Esophagus squamous epithelium (tissue), 5 donors: Measurements from ENCODE around the gene CNTRL. TPM values are rescaled to one million over a fixed set of nuclear protein-coding genes. Genes with fewer than 3 reads are reported as not detected.

Experiments
- DNase-seq: peaks from one replicate; lab custom pipeline; 2025; lab: John Stamatoyannopoulos, UW
- H3K27ac ChIP-seq, 4 donors: fragments of 200-600 bp; sonication (generic); one replicate each; pipeline ENCODE4 v1.5.1; 2016 to 2019; ENCODE audit warnings: mild to moderate bottlenecking in 1 of 4
- H3K27me3 ChIP-seq, 4 donors: fragments of 200-600 bp; sonication (generic); 1 replicate in 3 of 4; 2 replicates in 1 of 4; pipeline versions ENCODE4 v1.5.1 to v1.6.0; 2017 to 2021; ENCODE audit warnings: antibody characterized with exemption in 1 of 4
- H3K36me3 ChIP-seq, 3 donors: fragments of 200-600 bp; sonication (generic); one replicate each; pipeline ENCODE4 v1.5.1; 2016 to 2019
- H3K4me1 ChIP-seq, 3 donors: fragments of 200-600 bp; sonication (generic); one replicate each; pipeline ENCODE4 v1.5.1; 2017 to 2019
- H3K4me3 ChIP-seq, 4 donors: fragments of 200-600 bp; sonication (generic); 1 replicate in 3 of 4; 2 replicates in 1 of 4; pipeline ENCODE4 v1.5.1; 2016 to 2019; ENCODE audit warnings: mild to moderate bottlenecking in 2 of 4, moderate library complexity in 1 of 4
- H3K9me3 ChIP-seq, 3 donors: fragments of 200-600 bp; sonication (generic); one replicate each; pipeline ENCODE4 v1.5.1; 2016 to 2019
- POLR2A ChIP-seq, 4 donors: fragments of 450-650 bp; IDR thresholded peaks; one replicate each; pipeline ENCODE4 v1.6.1; 2017; ENCODE audit warnings: antibody characterized with exemption in 4 of 4, mild to moderate bottlenecking in 4 of 4, moderate library complexity in 3 of 4
- WGBS, 2 donors: methylation state at CpG; one replicate each; pipeline ENCODE4 v1.1.5; 2018; 5-methylcytosine and 5-hydroxymethylcytosine counted together
- intact Hi-C: fragments of 100-400 bp; cut with DNase I; formaldehyde crosslinking; loops from one replicate; pipeline ENCODE4 v1.15.0; 2022
- total RNA-seq, 4 donors: library from RNA; depleted of rRNA; stranded (reverse); fragments of >200 nt; gene quantifications; one replicate each; pipeline ENCODE4 v1.1.0, GENCODE V29; 2016
- TF ChIP-seq, protein P1 (sequence below), 6 experiments: fragments of 450-650 bp in 4 of 6; fragments of 200-600 bp in 2 of 6; sonication (generic) in 2 of 6; IDR thresholded peaks; one replicate each; pipeline ENCODE4 v1.5.1; 2016 to 2019; ENCODE audit warnings: antibody characterized with exemption in 6 of 6, mild to moderate bottlenecking in 4 of 6, moderate library complexity in 4 of 6
- donor health status: DM: yes; HTN: yes; CAD: no.

Gene CNTRL
- total RNA-seq, 4 donors from 2014 or later, result 7.2 to 15.3 (median 8.0) TPM

DNA sequence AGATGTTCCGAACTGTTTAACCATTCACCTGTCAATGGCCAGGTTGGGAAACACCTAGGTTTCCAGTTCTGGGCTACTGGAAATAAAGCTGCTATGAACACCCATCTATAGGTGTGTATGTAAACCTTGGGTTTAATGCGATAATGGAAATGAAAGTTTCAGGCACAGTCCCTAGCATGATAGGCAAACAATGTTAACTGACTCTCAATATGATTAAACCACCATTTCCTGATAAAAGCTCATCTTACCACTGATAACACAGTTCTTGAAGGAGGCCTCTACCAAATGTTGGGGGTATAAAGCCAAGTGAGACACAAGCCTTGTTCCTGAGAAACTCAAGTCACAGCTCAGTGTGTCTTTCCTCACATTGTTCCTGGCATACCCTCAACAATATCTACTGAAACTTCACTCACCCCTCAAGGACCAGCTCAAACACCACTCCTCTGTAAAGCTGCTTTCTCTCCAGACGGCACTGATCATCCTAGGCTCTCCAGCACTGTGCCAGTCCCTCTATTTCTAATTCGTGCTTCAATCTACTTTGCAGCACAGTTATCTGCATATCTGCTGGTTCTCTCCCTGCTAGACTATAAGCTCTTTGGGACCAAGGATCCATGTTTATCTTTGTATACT lies 111.1 kb downstream of the CNTRL start:
- TF ChIP-seq POLR2A (IDR thresholded peaks at IDR 0.05), result no peak
- TF ChIP-seq, protein P1, sequence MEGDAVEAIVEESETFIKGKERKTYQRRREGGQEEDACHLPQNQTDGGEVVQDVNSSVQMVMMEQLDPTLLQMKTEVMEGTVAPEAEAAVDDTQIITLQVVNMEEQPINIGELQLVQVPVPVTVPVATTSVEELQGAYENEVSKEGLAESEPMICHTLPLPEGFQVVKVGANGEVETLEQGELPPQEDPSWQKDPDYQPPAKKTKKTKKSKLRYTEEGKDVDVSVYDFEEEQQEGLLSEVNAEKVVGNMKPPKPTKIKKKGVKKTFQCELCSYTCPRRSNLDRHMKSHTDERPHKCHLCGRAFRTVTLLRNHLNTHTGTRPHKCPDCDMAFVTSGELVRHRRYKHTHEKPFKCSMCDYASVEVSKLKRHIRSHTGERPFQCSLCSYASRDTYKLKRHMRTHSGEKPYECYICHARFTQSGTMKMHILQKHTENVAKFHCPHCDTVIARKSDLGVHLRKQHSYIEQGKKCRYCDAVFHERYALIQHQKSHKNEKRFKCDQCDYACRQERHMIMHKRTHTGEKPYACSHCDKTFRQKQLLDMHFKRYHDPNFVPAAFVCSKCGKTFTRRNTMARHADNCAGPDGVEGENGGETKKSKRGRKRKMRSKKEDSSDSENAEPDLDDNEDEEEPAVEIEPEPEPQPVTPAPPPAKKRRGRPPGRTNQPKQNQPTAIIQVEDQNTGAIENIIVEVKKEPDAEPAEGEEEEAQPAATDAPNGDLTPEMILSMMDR (IDR thresholded peaks at IDR 0.05), result no peak
- intact Hi-C loops, result no loop called here

DNA sequence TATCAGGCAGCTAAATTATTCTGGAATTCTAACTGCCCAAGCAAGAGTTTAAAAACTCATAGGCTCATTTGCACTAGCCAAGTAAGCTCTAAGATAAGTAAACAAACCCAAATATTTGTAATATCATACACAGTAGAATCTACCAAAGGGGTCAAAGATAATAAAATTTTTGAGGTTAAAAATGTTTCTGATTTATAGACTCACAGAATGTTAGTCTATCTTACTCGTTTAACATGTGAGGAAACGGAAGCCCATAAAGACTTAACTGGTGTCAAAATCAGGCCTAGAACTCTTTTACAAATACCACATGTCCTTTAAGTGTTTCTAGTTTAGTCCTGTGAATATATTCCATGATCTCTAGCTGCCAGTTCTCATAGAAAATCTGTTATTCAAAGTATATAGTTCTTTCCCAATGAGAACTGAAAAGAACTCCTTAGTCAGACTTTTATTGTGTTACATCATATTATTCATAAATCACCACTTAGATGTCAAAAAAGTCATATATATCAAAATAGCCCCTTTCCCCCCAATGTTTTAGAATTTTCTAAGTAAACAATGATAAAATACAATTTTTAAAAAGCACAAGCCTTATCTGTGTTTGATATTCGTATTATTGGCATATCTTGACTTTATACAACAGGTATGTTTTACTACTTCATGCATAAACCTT lies 113.0 kb downstream of the CNTRL start:
- DNase-seq, result no peak
- no peak overlapping the region for H3K4me3 ChIP-seq
- peaks cover 0 to 89% (median 31%) of the 10 kb centered on the region in 3 donors for H3K4me1 ChIP-seq
- TF ChIP-seq POLR2A (IDR thresholded peaks at IDR 0.05), result no peak
- TF ChIP-seq, protein P1 (IDR thresholded peaks at IDR 0.05), result no peak
- H3K27me3 ChIP-seq, result no peaks in the 10 kb centered on the region
- intact Hi-C loops, result no loop called here
- 46 to 51% methylated on average over 3 of the region's 3 CpGs for WGBS, 2 donors
- no peaks in the 10 kb centered on the region for H3K9me3 ChIP-seq
- peak overlapping the region in 1 of 4 donors; percentile 7 for H3K27ac ChIP-seq
- H3K36me3 ChIP-seq, result peaks cover 0 to 47% (median 0%) of the 10 kb centered on the region in 3 donors

More for the DNA sequence above, 111.1 kb downstream of the CNTRL start:
- Histone ChIP-seq H3K9me3 (no peaks in the 10 kb centered on the region), H3K36me3 (peaks cover 0 to 66% (median 0%) of the 10 kb centered on the region in 3 donors), H3K27me3 (no peaks in the 10 kb centered on the region), H3K27ac (no peak overlapping the region), H3K4me3 (no peak overlapping the region), H3K4me1 (peaks cover 0 to 75% (median 22%) of the 10 kb centered on the region in 3 donors)
- DNase-seq, result no peak
- 80 to 92% methylated on average over 4 of the region's 4 CpGs for WGBS, 2 donors

DNA sequence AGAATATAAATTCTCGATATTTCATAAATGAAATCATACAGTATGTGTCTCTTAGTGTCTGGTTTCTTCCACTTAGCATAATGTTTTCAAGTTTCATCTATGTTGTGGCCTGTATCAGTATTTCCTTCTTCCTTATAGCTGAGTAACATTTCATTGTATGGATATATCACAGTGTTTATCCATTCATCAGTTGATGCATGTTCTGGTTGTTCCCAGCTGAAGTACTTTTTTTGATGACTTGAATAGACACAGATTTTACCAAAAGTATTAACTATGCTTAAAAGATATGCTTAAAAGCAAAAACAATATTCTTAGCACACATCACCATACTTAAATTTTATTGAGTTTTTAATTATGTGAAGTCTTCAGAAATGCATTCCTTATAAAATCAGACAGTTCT lies 114.3 kb downstream of the CNTRL start:
- peaks cover 0 to 35% (median 0%) of the 10 kb centered on the region in 3 donors for H3K36me3 ChIP-seq
- TF ChIP-seq, protein P1 (IDR thresholded peaks at IDR 0.05), result no peak
- no peak for TF ChIP-seq POLR2A (IDR thresholded peaks at IDR 0.05)
- H3K4me3 ChIP-seq, result no peak overlapping the region
- peaks cover 6 to 93% (median 35%) of the 10 kb centered on the region in 3 donors for H3K4me1 ChIP-seq
- H3K9me3 ChIP-seq, result no peaks in the 10 kb centered on the region
- intact Hi-C loops, result no loop called here
- no peaks in the 10 kb centered on the region for H3K27me3 ChIP-seq
- 68 to 90% methylated on average over 1 of the region's 1 CpG for WGBS, 2 donors
- no peak for DNase-seq
- H3K27ac ChIP-seq, result no peak overlapping the region

DNA sequence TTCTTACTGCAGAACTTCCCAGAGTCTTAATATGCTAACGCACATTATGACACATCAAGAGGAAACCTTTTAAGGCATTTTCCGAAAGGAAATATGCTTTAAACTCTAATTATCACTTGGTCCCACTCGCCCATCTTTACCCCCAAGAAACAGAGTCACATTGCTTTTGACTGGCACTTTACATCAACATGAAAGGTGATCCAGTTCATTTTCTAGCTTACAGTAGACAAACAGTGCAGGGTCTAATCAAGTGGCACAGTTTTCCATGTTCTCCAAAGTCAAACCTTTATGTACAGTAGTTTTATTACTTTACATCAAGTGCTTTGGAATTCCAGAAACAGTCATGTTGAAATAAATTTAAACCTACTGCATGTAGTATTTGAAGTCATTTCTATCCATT lies 114.9 kb downstream of the CNTRL start:
- no peak overlapping the region for H3K27ac ChIP-seq
- TF ChIP-seq POLR2A (IDR thresholded peaks at IDR 0.05), result no peak
- TF ChIP-seq, protein P1 (IDR thresholded peaks at IDR 0.05), result no peak
- no peaks in the 10 kb centered on the region for H3K9me3 ChIP-seq
- intact Hi-C loops, result no loop called here
- DNase-seq, result no peak
- H3K27me3 ChIP-seq, result no peaks in the 10 kb centered on the region
- WGBS, 2 donors, result 90 to 93% methylated on average over 3 of the region's 3 CpGs
- peaks cover 8 to 94% (median 36%) of the 10 kb centered on the region in 3 donors for H3K4me1 ChIP-seq
- peaks cover 0 to 30% (median 0%) of the 10 kb centered on the region in 3 donors for H3K36me3 ChIP-seq
- H3K4me3 ChIP-seq, result no peak overlapping the region

DNA sequence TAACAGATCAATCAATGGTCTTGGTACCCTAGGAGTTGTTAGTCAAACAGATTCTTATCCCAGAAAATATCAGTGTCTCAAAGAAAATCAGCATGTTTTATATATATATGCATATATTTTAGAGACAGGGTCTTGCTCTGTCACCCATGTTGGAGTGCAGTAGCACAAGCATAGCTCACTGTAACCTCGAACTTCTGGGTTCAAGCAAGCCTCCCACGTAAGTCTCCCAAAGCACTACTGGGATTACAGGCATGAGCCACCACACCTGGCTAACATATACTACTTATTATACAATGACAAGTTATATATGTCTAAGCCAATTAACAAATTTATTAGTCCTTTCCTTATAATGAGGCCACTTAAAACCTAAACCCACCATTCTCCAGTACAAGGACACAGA lies 116.5 kb downstream of the CNTRL start:
- no peak overlapping the region for H3K4me3 ChIP-seq

More for the DNA sequence above, 116.5 kb downstream of the CNTRL start:
- no peak for DNase-seq
- no peak for TF ChIP-seq POLR2A (IDR thresholded peaks at IDR 0.05)
- TF ChIP-seq, protein P1 (IDR thresholded peaks at IDR 0.05), result no peak
- Histone ChIP-seq H3K27ac (no peak overlapping the region), H3K27me3 (no peaks in the 10 kb centered on the region), H3K9me3 (no peaks in the 10 kb centered on the region), H3K36me3 (peaks cover 0 to 14% (median 0%) of the 10 kb centered on the region in 3 donors), H3K4me1 (peaks cover 14 to 94% (median 47%) of the 10 kb centered on the region in 3 donors)
- intact Hi-C loops, result no loop called here
- WGBS, 2 donors, result 63 to 79% methylated on average over 2 of the region's 2 CpGs
